ENCODE measurements around the gene TMEM86A. TPM values are rescaled to one million over a fixed set of nuclear protein-coding genes. Genes with fewer than 3 reads are reported as not detected.

TMEM86A gene
- total and polyA plus RNA-seq, 2 donors (not counting 3 experiments of a cell fraction or from before 2014, with no cell fraction given): 2.1 to 2.6 TPM

GRCh38 chr11:18731949-18732821, 33.6 kb downstream of the TMEM86A start:
- Histone ChIP-seq H4K20me1 (replicated peaks; ENCODE audit: control insufficient read depth, extremely low read depth, insufficient read depth, low read length) (no peaks in the 10 kb centered on the region), H3K4me3 (replicated peaks in 1 of 3; ENCODE audit: insufficient read depth in 1 of 3, low read depth in 1 of 3, low read length in 3 of 3) (no peak overlapping the region), H3K27ac (ENCODE audit: insufficient read depth, low read depth, low read length) (no peak overlapping the region), H3K9me1 (replicated peaks; ENCODE audit: control insufficient read depth, extremely low read depth, insufficient read depth, low read length) (no peaks in the 10 kb centered on the region), H3K27me3 (ENCODE audit: control insufficient read depth in 2 of 2, insufficient read depth in 2 of 2, low read length in 2 of 2) (peaks cover 0 to 3% of the 10 kb centered on the region in 2 experiments), H3K4me1 (ENCODE audit: control insufficient read depth, extremely low read depth, insufficient read depth, low read length) (no peaks in the 10 kb centered on the region), H3K9me3 (replicated peaks; ENCODE audit: control insufficient read depth, insufficient read depth, low read length) (no peaks in the 10 kb centered on the region), H3K79me2 (ENCODE audit: control insufficient read depth, insufficient read depth, low read length) (no peaks in the 10 kb centered on the region), H3K4me2 (ENCODE audit: insufficient read depth, low read length) (no peak overlapping the region), H3K9ac (replicated peaks; ENCODE audit: extremely low read depth, insufficient read depth, low read length) (no peak overlapping the region), H3K36me3 (ENCODE audit: control insufficient read depth in 2 of 2, extremely low read depth in 1 of 2, insufficient read depth in 2 of 2, low read length in 2 of 2) (no peaks in the 10 kb centered on the region), H2AFZ (ENCODE audit: low read depth, low read length) (peak overlapping the region; percentile 41)
- TF ChIP-seq, protein P1, sequence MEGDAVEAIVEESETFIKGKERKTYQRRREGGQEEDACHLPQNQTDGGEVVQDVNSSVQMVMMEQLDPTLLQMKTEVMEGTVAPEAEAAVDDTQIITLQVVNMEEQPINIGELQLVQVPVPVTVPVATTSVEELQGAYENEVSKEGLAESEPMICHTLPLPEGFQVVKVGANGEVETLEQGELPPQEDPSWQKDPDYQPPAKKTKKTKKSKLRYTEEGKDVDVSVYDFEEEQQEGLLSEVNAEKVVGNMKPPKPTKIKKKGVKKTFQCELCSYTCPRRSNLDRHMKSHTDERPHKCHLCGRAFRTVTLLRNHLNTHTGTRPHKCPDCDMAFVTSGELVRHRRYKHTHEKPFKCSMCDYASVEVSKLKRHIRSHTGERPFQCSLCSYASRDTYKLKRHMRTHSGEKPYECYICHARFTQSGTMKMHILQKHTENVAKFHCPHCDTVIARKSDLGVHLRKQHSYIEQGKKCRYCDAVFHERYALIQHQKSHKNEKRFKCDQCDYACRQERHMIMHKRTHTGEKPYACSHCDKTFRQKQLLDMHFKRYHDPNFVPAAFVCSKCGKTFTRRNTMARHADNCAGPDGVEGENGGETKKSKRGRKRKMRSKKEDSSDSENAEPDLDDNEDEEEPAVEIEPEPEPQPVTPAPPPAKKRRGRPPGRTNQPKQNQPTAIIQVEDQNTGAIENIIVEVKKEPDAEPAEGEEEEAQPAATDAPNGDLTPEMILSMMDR (IDR thresholded peaks at IDR 0.05; ENCODE audit: extremely low read depth in 1 of 2, insufficient read depth in 1 of 2, low read depth in 1 of 2, low read length in 2 of 2): peak; percentile 92 to 93
- TF ChIP-seq JUN (IDR thresholded peaks at IDR 0.05; ENCODE audit: borderline replicate concordance, insufficient read depth, insufficient read length, low read depth): no peak
- BruUV-seq (replicated peaks): no TSS peak
- DNase-seq (ENCODE audit: low read depth, low spot score) (peak; percentile 60), FAIRE-seq (peak; percentile 72)
- dilution Hi-C loops (cut with MboI; ENCODE audit: extremely low pct_ligation_motif_present, low sequenced_read_pairs) (no loop called here), intact Hi-C loops (cut with micrococcal nuclease) (loop anchor here (1.0 kb wide), 4 partner anchors 32 to 617 kb away; no protein-coding TSS in a partner anchor)
- ChIA-PET CTCF (interaction anchor here (0.8 to 4.7 kb wide), 13 partner anchors 8 to 489 kb away, joined by 3 to 43 read pairs (median 9); partner anchors contain the start of gene TMEM86A), POLR2A (no interaction called here)

DNA sequence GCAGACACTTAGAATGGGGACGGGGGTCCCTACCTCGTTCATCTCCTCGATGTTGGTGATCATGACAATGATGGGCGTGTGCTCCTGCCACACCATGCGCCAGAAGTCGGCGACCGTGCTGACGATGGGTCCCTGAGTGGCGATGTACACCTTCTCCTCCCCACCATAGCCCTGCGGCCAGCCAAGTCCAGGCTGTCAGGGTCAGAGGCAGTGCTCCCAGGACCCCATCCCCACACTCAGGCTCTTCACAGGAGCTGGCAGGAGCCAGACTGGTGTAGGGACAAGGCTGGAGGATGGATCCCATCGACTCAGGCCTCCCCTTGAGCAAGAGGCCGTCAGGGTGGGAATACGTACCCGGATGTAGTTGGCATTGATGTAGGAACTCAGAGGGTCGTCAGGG, 34.6 kb downstream of the TMEM86A start:
- TF ChIP-seq GATA2 (IDR thresholded peaks at IDR 0.05; ENCODE audit: insufficient read depth, insufficient read length, low read depth, low read length): no peak
- TF ChIP-seq MYC (IDR thresholded peaks at IDR 0.05; ENCODE audit: low read depth, low read length): no peak
- TF ChIP-seq EZH2 (IDR thresholded peaks at IDR 0.05; ENCODE audit: borderline replicate concordance, low read depth, low read length, severe bottlenecking): no peak
- TF ChIP-seq, protein P1 (IDR thresholded peaks at IDR 0.05; ENCODE audit: extremely low read depth in 1 of 2, insufficient read depth in 1 of 2, low read depth in 1 of 2, low read length in 2 of 2): no peak
- no peak for TF ChIP-seq JUN (IDR thresholded peaks at IDR 0.05; ENCODE audit: borderline replicate concordance, insufficient read depth, insufficient read length, low read depth)
- no peak for TF ChIP-seq FOS (IDR thresholded peaks at IDR 0.05; ENCODE audit: borderline replicate concordance, insufficient read depth, low read length)
- TF ChIP-seq POLR2AphosphoS5 (IDR thresholded peaks at IDR 0.05; ENCODE audit: insufficient read depth, low read depth, low read length): no peak
- TF ChIP-seq POLR2A (IDR thresholded peaks at IDR 0.05; ENCODE audit: low read depth, low read length): no peak
- TF ChIP-seq, protein P2, sequence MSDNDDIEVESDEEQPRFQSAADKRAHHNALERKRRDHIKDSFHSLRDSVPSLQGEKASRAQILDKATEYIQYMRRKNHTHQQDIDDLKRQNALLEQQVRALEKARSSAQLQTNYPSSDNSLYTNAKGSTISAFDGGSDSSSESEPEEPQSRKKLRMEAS (IDR thresholded peaks at IDR 0.05; ENCODE audit: insufficient read depth, insufficient read length): no peak
- Histone ChIP-seq H3K27ac (ENCODE audit: insufficient read depth, low read depth, low read length) (no peak overlapping the region), H3K4me3 (replicated peaks in 1 of 3; ENCODE audit: insufficient read depth in 1 of 3, low read depth in 1 of 3, low read length in 3 of 3) (no peak overlapping the region), H2AFZ (ENCODE audit: low read depth, low read length) (no peak overlapping the region), H3K9ac (replicated peaks; ENCODE audit: extremely low read depth, insufficient read depth, low read length) (no peak overlapping the region), H4K20me1 (replicated peaks; ENCODE audit: control insufficient read depth, extremely low read depth, insufficient read depth, low read length) (no peaks in the 10 kb centered on the region), H3K9me3 (replicated peaks; ENCODE audit: control insufficient read depth, insufficient read depth, low read length) (no peaks in the 10 kb centered on the region), H3K4me2 (ENCODE audit: insufficient read depth, low read length) (no peak overlapping the region), H3K79me2 (ENCODE audit: control insufficient read depth, insufficient read depth, low read length) (no peaks in the 10 kb centered on the region), H3K9me1 (replicated peaks; ENCODE audit: control insufficient read depth, extremely low read depth, insufficient read depth, low read length) (no peaks in the 10 kb centered on the region), H3K27me3 (ENCODE audit: control insufficient read depth in 2 of 2, insufficient read depth in 2 of 2, low read length in 2 of 2) (peaks cover 0 to 3% of the 10 kb centered on the region in 2 experiments), H3K4me1 (ENCODE audit: control insufficient read depth, extremely low read depth, insufficient read depth, low read length) (no peaks in the 10 kb centered on the region), H3K36me3 (ENCODE audit: control insufficient read depth in 2 of 2, extremely low read depth in 1 of 2, insufficient read depth in 2 of 2, low read length in 2 of 2) (no peaks in the 10 kb centered on the region)
- no TSS peak for BruUV-seq (replicated peaks)
- dilution Hi-C loops (cut with MboI; ENCODE audit: extremely low pct_ligation_motif_present, low sequenced_read_pairs): no loop called here
- DNase-seq (ENCODE audit: low read depth, low spot score) (no peak), FAIRE-seq (no peak)
- CTCF ChIA-PET: interaction anchor here (1.1 to 4.7 kb wide), 3 partner anchors 10 to 617 kb away, joined by 3 to 43 read pairs (median 9); no protein-coding TSS in a partner anchor
- POLR2A ChIA-PET: no interaction called here
- intact Hi-C loops (cut with micrococcal nuclease): no loop called here

Data from endothelial cell of umbilical vein (primary cell).